GM21528 (cell line): ENCODE results near the gene CLDN6.
"Not testable (repeated sequence)": the region's sequence is repeated elsewhere in the genome, so short reads cannot be mapped to it uniquely, and the experiment has no call there.

Experiments
- ATAC-seq: cut with Tn5 transposase; IDR thresholded peaks from one replicate; pipeline ENCODE4 v1.9.1; 2021; ENCODE audit warnings: mild to moderate bottlenecking, moderate library complexity; ENCODE audit not compliant: unreplicated experiment, low FRiP score

The CLDN6 gene, protein sequence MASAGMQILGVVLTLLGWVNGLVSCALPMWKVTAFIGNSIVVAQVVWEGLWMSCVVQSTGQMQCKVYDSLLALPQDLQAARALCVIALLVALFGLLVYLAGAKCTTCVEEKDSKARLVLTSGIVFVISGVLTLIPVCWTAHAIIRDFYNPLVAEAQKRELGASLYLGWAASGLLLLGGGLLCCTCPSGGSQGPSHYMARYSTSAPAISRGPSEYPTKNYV

DNA sequence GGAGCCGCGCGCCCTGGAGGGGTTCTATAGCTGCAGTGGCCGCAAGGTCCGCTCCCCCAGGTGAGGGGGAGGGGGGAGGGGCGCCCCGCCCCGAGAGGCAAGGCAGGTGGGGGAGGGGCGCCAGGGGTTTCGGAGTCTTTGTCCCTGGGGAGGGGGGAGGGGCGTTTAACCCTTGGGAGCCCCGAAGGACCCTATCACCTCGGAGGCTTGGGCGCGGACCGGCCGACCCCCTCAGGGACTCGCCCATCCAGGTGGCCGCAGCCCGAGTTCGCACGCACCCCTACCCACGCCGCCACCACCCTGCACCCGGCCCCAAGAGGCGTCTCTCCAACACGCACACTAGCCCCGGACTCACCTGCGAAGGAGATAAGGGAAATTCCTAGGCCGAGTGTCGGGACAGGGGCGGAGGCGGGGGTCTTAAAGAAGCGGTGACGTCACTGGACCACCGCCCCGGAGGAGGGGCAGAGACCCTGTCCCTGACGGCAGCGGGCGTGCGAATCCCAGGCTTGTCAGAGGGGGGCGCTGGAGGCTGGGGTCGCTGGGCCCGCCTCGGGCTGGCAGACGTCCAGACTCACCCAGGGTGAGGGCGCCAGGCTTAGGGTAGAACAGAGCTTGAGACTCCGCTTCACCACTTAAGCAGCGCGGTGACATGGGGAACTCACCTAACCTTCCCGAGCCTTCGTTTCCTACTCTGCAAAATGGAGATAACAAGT is at the start of gene CLDN6:
CLDN6 (minus strand) TSS at position 390 of the 713 bp plus-strand sequence. CDS start 2,162 bp downstream, outside the sequence.
- ATAC-seq, result no peak

DNA sequence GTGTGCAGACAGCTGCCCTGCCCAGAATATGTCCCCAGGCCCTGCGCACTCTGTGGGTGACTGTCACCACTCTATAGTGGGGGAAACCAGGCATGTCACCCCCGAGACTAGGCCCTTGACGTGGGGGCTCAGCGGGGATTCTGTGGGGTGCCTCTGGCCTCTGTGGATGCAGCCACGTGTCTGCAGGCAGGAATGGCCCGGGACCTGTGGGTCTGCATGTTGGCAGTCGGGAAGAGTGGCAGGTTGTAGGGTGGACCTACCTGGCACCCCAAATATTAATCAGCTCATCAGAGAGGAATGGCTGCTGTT is 48.4 kb upstream of the CLDN6 start:
- ATAC-seq, result no peak

DNA sequence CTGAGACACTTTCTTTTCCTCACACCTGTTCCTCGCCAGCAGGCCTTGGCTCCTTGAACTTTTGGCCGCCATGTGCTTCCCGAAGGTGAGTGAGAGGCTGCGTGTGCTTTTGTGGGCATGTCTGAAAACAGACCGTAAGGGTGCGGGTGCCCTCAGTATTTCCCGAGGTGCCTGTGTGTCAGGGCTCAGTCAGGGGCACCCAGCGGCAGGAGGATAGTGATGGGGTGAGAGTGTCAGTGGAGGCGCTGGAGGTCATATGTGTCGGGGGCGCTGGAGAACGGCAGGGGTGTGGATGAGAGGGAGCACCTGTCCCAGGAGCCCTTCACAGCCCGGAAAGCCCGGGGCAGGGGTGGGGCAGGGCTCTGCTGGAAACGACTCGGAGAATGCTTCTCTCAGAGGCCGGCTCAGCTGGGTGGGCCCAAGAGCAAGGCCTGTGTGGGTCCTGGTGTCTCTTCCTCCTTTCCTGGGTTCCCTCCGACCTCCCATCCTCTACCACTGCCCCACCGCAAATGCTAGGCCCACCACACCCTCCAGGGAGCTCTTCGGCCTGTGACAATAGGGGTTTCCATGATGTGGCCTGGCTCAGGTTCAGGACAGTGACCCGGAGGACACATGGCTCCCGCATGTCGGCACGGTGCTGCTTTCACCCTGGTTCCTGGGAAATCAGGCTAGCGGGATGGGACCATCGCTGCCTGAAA is 47.9 kb upstream of the CLDN6 start:
- ATAC-seq, result no peak

DNA sequence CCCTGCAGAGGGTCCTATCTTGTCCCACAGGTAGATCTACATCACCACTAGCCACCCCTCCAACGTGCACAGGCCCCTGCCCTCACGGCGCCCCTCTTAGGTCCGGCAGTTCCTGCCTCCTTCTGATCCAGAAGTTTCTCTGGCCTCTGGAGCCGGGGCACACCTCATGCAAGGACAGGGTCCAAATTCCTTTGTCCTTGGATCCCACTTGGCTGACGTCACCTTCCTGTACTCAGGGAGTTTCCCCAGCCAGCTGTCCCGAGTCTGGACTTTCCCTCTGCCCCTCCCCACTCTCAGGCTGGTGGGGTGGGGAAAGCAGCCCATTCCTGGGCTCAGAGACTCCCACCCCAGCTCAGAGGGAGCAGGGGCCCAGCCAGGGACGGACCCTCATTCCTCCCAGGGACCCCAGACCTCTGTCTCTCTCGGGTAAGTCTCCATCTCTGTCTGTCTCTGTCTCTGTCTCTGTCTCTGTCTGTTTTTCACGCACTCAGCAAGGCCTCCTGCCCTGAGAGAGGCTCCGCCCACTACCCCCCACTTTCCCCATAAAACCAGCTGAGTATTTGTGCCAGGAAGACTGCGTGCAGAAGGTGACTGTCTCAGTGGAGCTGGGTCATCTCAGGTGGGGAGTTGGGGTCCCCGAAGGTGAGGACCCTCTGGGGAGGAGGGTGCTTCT is 47.2 kb upstream of the CLDN6 start, which contains the start of gene IL32:
IL32 (plus strand) TSS at position 572 of the 673 bp plus-strand sequence. CDS start 172 bp downstream, outside the sequence.
- ATAC-seq, result no peak

DNA sequence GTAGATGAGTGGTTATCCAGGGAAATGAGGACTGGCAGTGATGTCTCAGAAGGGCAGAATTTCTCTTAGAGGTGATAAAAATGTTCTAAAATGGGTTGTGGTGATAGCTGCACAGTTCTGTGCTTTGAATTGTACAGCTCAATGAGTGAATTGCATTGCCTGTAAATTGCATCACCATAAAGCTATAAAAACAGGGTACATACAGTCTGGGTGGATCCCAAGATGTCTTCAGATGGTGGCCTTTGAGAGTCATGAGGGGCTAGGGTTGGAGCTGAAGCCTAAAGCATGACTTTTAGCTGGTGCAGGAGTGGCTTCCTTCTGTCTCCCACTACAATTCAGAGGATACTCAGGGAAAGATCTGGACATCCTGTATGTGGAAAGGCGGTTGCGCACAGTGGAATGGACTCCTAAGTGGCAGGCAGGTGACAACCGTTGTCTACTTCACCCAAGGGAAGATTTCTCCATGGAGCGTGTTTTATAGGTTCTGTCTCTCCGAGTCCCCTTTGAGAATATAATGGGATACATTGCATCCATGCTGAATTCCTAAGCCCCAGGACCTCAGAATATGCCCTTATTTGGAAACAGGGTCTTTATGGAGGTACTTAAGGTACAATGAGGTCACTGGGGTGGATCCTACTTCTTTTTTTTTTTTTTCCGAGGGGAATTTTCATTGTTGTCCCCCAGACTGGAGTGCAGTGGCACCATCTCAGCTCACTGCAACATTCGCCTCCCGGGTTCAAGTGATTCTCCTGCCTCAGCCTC is 45.8 kb upstream of the CLDN6 start:
- no peak for ATAC-seq

DNA sequence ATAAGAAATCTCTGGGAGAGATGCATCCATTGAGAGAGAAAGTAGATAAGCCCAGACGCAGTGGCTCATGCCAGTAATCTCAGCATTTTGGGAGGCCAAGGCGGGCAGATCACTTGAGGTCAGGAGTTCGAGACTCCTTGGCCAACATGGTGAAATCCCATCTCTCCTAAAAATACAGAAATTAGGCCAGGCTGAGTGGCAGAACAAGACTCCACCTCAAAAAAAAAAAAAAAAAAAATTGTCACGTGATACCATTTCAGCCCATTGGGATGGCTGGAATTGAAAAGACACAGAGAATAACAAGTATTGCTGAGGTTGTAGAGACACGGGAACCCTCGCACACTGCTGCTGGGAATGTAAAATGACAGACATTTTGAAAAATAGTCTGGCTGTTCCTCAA is 44.6 kb upstream of the CLDN6 start:
- no peak for ATAC-seq

DNA sequence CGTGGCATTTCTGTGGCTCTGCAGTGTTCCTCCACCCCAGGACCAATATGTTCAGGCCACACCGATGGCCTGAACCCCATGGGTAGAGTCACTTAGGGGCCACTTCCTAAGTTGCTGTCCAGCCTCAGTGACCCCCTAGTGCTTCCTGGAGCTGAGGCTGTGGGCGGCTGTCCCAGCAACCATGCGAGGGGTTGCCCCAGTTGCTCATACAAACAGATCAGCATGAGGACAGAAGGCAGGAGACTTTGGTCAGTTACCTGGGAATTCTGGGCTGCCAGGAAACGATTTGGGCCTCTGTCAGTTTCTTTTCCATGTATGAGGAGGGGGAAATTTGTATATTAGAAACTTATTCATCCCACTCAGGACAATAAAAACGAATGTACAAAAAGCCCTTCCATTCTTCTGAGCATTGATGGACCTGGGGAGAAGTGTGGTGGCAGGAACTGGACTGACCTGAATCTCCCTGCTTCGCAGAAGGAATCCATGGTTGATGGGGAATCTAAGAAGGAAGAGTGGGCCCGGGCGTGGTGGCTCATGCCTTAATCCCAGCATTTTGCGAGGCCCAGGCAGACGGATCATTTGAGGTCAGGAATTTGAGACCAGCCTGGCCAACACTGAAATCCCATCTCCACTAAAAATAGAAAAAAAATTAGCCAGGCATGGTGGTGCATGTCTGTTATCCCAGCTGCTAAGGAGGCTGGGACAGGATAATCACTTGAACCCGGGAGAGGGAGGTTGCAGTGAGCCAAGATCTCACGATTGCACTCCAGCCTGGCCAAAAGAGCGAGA is 42.5 kb upstream of the CLDN6 start:
- ATAC-seq, result no peak

DNA sequence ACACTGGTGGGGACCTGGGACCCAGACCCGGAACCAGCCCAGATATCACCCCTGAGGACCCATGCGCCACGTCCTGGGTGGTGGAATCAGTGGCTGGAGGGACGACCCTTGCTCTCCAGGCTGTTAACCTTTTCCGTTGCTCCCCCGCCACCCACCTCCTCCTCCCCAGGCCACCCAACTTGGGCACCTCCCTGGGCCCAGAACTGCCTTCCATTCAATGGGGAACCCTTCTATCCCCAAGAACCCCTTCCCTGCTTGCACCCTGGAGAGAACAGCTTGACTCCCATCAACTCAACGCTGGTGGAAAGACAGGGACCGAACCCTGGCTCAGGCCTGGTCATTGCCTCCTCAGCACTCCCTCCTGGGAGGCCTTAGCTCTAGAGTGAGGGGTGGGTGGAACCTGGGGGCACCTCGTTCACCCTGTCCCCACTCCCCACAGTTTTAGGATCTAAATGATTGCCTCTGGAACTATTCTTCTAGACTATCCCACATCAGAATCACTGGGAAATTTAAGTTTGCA is 41.8 kb upstream of the CLDN6 start:
- ATAC-seq, result no peak

DNA sequence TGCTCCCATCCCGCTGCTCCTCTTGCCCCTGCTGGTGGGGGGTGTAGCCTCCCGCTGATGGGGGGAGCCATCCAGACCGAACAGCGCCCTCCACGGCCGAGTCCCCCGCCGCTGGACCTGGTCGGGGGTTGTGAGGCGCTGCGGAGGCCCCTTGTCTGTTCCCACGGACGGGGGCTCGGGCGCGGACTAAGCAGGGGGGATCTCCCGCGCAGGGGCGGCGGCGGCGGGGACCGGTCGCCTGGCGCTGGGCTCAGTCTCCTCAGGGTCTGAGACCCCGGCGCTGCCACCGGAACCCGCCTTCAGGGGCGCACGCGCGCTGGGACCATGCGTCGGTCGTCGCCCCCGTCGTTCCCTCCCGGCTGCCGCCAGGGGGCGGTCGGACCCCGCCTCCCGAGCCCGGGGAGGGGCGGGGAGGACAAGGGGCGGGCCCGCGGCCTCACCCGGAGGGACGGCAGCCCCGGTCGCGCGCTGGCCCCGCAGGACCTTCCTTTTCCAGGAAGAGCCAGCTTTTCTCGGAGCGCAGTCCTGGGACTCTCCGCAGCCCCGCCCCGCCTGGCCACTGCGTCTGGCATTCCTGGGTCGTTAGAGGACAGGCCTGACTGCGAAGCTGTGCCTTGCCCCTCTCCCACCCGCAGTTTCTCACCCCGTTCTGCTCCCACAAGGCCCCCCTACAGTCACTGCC is 41.2 kb upstream of the CLDN6 start:
- ATAC-seq, result peak; percentile 77

DNA sequence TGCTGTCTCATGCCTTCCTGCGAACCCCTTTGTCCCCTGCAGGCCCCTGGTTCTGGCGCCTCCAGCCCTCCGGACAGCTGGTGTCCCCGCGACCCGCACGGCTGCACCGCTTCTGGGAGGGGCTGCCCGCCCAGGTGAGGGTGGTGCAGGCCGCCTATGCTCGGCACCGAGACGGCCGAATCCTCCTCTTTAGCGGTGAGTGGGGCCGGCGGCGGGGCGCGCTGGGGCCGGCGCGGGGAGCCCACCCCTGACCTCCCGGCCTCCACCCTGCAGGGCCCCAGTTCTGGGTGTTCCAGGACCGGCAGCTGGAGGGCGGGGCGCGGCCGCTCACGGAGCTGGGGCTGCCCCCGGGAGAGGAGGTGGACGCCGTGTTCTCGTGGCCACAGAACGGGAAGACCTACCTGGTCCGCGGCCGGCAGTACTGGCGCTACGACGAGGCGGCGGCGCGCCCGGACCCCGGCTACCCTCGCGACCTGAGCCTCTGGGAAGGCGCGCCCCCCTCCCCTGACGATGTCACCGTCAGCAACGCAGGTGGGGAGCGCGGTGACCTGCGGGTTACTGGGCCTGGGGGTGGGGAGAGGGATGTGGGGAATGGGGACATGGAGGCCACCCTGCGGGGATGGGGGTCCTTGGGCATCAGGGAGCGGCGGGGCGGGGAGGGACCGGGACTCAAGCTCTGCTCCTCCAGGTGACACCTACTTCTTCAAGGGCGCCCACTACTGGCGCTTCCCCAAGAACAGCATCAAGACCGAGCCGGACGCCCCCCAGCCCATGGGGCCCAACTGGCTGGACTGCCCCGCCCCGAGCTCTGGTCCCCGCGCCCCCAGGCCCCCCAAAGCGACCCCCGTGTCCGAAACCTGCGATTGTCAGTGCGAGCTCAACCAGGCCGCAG is 40.4 kb upstream of the CLDN6 start:
- ATAC-seq, result no peak

DNA sequence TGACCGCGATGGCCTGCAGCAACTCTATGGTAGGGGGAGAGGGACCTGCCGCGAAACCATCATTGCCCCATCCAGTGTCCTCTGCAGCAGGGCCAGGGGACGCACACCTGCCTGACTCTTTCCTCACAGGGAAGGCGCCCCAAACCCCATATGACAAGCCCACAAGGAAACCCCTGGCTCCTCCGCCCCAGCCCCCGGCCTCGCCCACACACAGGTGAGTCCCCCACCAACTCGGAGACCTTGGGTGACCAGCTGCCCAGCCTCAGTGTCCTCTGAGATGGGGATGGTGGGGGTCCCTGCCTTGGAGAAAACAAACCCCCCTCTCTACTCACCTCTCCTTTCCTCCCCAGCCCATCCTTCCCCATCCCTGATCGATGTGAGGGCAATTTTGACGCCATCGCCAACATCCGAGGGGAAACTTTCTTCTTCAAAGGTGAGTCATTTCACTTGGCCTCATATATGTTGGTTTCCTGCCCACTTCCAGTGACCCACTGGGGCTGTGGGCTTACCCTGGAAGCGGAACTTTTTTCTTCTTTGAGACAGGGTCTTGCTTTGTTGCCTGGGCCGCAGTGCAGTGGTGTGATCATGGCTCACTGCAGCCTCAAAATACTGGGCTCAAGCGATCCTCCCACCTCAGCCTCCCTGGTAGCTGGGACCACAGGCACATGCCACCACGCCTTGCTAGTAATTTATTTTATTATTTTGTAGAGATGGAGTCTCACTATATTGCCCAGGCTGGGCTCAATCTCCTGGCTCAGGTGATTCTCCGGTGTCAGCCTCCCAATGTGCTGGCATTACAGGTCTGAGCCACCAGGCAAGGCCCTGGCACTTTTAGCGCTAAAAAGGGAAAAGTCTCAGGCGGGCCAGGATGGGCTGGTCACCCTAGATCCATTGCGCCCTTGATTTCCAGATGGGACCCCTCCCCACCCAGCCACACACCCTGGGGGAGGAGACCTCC is 39.5 kb upstream of the CLDN6 start:
- ATAC-seq, result no peak

DNA sequence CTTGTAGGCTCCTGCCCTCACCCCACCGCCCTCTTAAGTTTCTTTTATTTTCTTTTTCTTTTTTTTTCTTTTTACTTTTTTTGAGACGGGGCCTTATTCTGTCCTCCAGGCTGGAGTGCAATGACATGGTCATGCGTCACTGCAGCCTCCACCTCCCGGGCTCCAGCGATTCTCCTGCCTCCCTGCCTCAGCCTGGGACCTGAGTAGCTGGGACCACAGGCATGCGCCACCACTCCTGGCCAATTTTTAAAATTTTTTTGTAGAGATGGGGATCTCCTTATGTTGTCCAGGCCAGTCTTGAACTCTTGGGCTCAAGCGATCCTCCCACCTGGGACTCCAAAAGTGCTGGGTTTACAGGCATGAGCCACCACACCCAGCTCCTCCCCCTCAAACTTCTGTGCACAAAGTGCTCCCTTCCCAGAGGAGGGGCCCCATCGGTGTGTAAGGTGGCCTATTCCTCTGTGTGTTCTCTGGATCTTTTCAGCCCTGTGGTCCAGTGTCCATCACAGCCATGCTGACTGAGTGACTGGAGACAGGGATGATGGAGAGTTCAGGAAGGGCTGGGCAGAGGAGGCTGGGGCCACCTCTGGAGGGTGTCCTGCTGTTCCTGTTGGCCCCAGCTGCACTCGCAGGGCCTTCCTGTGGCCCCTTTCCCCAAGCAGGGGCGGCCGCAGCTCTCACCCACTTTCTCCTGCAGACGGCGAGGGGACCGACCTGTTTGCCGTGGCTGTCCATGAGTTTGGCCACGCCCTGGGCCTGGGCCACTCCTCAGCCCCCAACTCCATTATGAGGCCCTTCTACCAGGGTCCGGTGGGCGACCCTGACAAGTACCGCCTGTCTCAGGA is 38.6 kb upstream of the CLDN6 start:
- ATAC-seq, result no peak

DNA sequence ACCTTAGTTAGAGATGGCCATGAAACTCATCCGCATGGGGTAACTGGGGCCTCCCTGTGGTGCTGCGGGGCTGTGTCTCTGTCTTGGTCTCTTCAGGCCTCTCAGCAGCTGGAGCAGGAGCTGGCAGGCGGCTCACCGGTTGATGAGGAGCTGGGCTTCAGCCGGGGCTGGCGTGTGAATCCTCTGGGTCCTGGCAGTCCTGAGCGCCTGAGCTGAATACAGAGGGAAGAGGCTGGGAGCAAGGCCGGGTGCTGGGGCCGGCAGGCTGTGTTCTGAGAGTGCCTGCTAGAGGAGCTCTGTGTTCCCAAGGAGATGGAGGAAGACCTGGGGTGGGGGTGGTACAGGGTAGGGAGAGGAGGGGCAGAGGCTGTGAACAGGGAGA is 37.7 kb upstream of the CLDN6 start:
- not testable (repeated sequence) for ATAC-seq

DNA sequence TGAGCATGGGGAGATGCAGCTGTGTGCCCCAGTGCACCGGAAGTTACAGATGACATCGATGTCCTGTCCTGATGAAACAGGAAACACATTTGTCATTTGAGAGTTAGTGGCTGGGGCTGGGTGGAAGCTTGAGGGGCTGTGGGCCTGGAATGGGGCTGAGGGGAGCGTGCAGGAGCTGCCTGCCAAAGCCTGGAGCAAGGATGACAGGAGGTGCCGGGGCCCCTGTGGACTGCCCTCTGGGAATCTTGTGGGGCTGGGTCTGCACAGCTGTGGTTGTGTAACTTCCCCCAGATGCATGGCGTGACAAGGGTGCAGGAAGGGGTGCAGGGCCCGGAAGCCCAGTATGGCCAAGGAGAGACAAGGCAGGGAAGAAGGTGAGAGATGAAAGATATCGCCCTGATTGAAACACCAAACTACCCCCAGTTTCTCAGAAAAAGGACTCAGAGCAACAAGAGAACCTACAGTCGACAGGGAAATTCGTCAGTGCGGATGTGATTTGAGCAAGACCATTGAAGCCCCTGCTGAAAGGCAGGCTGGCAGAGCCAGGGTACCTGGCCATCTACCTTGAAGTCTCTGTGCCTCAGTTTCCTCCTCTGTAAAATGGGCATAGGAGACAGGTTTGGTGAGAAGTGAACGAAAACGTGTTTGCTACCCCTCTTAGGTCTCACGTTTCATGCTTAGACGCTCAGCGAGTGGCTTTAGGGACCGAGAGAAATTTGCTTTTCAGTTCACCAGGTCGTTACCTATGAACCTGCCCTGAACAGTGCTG is 37.2 kb upstream of the CLDN6 start:
- ATAC-seq, result no peak

DNA sequence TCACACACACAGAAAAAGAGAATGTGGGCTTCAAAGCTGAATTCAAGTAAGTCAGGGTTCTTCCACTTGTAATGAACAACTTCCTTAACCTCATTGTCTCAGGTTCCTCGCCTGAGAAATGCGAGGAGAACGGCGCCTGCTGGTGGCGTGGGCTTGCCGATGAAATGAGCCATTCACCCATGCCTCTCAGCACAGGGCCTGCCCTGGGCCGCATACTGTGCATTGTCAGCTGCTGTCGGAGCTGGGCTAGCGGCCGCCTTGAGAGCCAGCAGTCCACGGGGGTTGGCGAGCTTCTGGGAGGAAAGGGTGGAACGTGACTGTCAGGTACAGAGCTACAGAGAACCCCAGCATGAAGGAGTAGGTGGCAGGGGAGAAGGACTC is 35.3 kb upstream of the CLDN6 start:
- not testable (repeated sequence) for ATAC-seq
